GM10266 (cell line): ENCODE results near the gene CDC20.
A peak's percentile ranks its signal among the peaks of the same experiment; 100 is the strongest.

Experiments used
- DNase-seq: peaks from one replicate; pipeline ENCODE4 v3.0.0; 2012; ENCODE audit errors: extremely low spot score
- TF ChIP-seq, protein P1 (sequence below): IDR thresholded peaks from 2 replicates; pipeline ENCODE4 v1.5.1; 2012; ENCODE audit warnings: mild to moderate bottlenecking, low read depth; ENCODE audit not compliant: control insufficient read depth, insufficient read depth; ENCODE audit errors: missing control alignments

The CDC20 gene

DNA sequence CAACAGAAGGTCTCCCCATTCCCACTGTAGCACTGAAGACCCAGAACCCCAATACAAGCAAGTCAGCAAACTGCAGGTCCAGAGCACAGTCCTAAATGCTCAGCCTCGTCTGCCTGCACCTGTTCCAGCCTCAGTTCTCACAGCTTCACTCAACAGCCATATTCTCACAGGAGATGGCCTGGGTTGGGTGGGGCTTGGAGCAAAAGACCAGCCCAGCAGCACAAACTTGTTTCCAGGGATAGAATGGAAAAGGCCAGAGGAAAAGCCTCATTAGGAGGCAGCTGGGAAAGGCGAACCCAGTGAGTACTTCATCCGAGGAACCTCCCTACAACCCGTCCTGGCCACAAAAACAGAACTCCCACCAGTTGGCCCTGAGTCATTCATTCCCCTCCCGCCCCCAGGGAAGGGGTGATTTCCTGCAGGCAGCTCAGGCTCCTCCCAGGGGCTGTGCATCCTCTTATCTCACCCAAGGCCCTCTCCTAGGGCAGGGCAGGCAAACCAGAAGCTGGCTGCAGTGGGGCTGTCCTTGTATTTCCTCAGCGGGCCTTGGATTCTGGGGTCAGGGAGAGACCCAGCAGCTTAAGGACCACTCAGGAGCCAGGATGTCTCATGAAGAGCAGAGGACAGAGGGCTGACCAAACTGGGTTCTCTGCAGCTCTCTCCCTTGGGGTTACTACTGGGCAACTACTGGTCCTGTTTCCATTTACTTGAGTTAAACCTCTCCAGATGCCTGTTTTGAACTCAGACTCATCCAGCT, 28.6 kb upstream of the CDC20 start:
- TF ChIP-seq, protein P1, sequence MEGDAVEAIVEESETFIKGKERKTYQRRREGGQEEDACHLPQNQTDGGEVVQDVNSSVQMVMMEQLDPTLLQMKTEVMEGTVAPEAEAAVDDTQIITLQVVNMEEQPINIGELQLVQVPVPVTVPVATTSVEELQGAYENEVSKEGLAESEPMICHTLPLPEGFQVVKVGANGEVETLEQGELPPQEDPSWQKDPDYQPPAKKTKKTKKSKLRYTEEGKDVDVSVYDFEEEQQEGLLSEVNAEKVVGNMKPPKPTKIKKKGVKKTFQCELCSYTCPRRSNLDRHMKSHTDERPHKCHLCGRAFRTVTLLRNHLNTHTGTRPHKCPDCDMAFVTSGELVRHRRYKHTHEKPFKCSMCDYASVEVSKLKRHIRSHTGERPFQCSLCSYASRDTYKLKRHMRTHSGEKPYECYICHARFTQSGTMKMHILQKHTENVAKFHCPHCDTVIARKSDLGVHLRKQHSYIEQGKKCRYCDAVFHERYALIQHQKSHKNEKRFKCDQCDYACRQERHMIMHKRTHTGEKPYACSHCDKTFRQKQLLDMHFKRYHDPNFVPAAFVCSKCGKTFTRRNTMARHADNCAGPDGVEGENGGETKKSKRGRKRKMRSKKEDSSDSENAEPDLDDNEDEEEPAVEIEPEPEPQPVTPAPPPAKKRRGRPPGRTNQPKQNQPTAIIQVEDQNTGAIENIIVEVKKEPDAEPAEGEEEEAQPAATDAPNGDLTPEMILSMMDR: no peak
- peak; percentile 75 for DNase-seq

- TF ChIP-seq, protein P1: no peak
- DNase-seq: no peak
Observed at GRCh38 chr1:43331688-43332087, 27.1 kb upstream of the CDC20 start.

GRCh38 chr1:43334453-43335205, 24.2 kb upstream of the CDC20 start:
- TF ChIP-seq, protein P1: peak; percentile 7
- DNase-seq: no peak

DNA sequence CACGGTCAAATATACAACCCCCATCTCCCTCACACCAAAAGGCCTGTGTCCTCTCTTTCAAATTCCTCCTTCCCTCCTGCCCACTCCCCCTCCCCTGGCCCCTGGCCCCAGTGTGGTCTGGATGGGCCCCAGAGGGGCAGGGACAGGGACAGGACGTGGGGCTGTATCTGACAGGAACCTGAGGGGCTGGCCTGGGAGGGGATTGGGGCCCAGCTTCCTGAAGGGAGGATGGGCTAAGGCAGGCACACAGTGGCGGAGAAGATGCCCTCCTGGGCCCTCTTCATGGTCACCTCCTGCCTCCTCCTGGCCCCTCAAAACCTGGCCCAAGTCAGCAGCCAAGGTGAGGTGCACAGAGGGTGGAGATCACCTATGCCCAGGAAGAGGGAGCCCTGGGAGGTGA, 21.2 kb upstream of the CDC20 start, which contains the start of gene MPL:
TSS of gene MPL (plus strand) at position 231 of the 400 bp plus-strand sequence. CDS start at position 262, 31 bp downstream.
- no peak for DNase-seq
- TF ChIP-seq, protein P1: no peak

DNA sequence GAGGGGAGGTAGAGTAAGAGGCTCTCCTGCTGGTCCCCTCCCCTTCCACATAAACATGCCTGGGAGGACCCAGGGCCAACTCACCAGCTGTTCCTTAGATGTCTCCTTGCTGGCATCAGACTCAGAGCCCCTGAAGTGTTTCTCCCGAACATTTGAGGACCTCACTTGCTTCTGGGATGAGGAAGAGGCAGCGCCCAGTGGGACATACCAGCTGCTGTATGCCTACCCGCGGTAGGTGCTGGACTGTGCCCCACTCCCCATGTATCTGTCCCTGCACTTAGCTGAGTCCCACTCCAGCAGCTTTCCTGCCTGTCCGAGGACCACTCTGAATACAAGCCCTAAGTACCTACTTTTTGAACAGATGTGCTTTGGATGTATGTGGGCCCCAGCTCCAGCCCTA, 20.8 kb upstream of the CDC20 start:
- DNase-seq: no peak
- TF ChIP-seq, protein P1: no peak

GRCh38 chr1:43339584-43340232, 19.1 kb upstream of the CDC20 start:
- no peak for DNase-seq
- TF ChIP-seq, protein P1: no peak

- TF ChIP-seq, protein P1: no peak
- no peak for DNase-seq
Observed at GRCh38 chr1:43340559-43340958, 18.2 kb upstream of the CDC20 start.
